Neural cell (in vitro differentiated cells): ENCODE measurements around the gene DOCK2.

ENCODE experiments used
- EP300 ChIP-seq: fragments of 450-650 bp; conservative IDR thresholded peaks from 2 replicates; pipeline ENCODE4 v1.6.1; 2014; ENCODE audit warnings: antibody characterized with exemption, mild to moderate bottlenecking, moderate library complexity; ENCODE audit not compliant: poor library complexity, severe bottlenecking
- MXI1 ChIP-seq: fragments of 450-650 bp; conservative IDR thresholded peaks from 2 replicates; pipeline ENCODE4 v1.6.1; 2014; ENCODE audit warnings: antibody characterized with exemption, mild to moderate bottlenecking; ENCODE audit not compliant: poor library complexity, severe bottlenecking
- POLR2AphosphoS5 ChIP-seq: IDR thresholded peaks from 2 replicates; pipeline ENCODE4 v1.6.1; 2012
- RAD21 ChIP-seq: fragments of 450-650 bp; conservative IDR thresholded peaks from 2 replicates; pipeline ENCODE4 v1.6.1; 2014; ENCODE audit warnings: antibody characterized with exemption, mild to moderate bottlenecking, moderate library complexity
- REST ChIP-seq: IDR thresholded peaks from 2 replicates; pipeline ENCODE4 v1.6.1; 2012; ENCODE audit warnings: borderline replicate concordance
- TF ChIP-seq, protein P1 (sequence below): fragments of 450-650 bp; IDR thresholded peaks from 2 replicates; pipeline ENCODE4 v1.5.1; 2014; ENCODE audit warnings: antibody characterized with exemption, mild to moderate bottlenecking, moderate library complexity; ENCODE audit not compliant: poor library complexity, severe bottlenecking

GRCh38 chr5:169913479-169913878, 276.4 kb downstream of the DOCK2 start:
- TF ChIP-seq, protein P1, sequence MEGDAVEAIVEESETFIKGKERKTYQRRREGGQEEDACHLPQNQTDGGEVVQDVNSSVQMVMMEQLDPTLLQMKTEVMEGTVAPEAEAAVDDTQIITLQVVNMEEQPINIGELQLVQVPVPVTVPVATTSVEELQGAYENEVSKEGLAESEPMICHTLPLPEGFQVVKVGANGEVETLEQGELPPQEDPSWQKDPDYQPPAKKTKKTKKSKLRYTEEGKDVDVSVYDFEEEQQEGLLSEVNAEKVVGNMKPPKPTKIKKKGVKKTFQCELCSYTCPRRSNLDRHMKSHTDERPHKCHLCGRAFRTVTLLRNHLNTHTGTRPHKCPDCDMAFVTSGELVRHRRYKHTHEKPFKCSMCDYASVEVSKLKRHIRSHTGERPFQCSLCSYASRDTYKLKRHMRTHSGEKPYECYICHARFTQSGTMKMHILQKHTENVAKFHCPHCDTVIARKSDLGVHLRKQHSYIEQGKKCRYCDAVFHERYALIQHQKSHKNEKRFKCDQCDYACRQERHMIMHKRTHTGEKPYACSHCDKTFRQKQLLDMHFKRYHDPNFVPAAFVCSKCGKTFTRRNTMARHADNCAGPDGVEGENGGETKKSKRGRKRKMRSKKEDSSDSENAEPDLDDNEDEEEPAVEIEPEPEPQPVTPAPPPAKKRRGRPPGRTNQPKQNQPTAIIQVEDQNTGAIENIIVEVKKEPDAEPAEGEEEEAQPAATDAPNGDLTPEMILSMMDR, result no peak
- TF ChIP-seq REST (no peak), EP300 (no peak), MXI1 (no peak), POLR2AphosphoS5 (no peak), RAD21 (no peak)
